Urinary bladder (tissue), 4 donors: Measurements from ENCODE around the gene NPY4R2. TPM values are rescaled to one million over a fixed set of nuclear protein-coding genes. Genes with fewer than 3 reads are reported as not detected.
"Not testable (repeated sequence)": the region's sequence is repeated elsewhere in the genome, so short reads cannot be mapped to it uniquely, and the experiment has no call there.

ENCODE experiments used
- DNase-seq: peaks from one replicate; pipeline ENCODE4 v3.0.0-alpha.2; 2015; ENCODE audit errors: extremely low spot score
- H3K27ac ChIP-seq: one replicate; pipeline ENCODE4 v1.5.1; 2013; ENCODE audit warnings: low read depth, mild to moderate bottlenecking, moderate library complexity
- H3K36me3 ChIP-seq: one replicate; pipeline ENCODE4 v1.6.1; 2013; ENCODE audit warnings: mild to moderate bottlenecking, moderate library complexity; ENCODE audit not compliant: insufficient read depth
- H3K4me1 ChIP-seq: one replicate; pipeline ENCODE4 v1.6.1; 2013; ENCODE audit warnings: mild to moderate bottlenecking, moderate library complexity; ENCODE audit not compliant: insufficient read depth
- H3K4me3 ChIP-seq: one replicate; pipeline ENCODE4 v1.5.1; 2013; ENCODE audit warnings: low read depth, low read length
- WGBS: extraction: QIAGEN DNeasy Blood & Tissue Kit; methylation state at CpG from one replicate; pipeline ENCODE4 v1.1.7; 2013; 5-methylcytosine and 5-hydroxymethylcytosine counted together
- polyA plus RNA-seq: library from polyadenylated mRNA; stranded (reverse); fragments of 200-250 nt; gene quantifications from one replicate; pipeline ENCODE4 v1.2.3, GENCODE V29; 2013
- total RNA-seq: library from RNA; depleted of rRNA; stranded (reverse); fragments of >200 nt; gene quantifications from one replicate; pipeline ENCODE4 v1.2.3, GENCODE V29; 2014
- donor health status: healthy with polysubstance abuse.
- donor health status: healthy.

The NPY4R2 gene
- total and polyA plus RNA-seq, 2 donors = 0.16 TPM; not detected in 1

DNA sequence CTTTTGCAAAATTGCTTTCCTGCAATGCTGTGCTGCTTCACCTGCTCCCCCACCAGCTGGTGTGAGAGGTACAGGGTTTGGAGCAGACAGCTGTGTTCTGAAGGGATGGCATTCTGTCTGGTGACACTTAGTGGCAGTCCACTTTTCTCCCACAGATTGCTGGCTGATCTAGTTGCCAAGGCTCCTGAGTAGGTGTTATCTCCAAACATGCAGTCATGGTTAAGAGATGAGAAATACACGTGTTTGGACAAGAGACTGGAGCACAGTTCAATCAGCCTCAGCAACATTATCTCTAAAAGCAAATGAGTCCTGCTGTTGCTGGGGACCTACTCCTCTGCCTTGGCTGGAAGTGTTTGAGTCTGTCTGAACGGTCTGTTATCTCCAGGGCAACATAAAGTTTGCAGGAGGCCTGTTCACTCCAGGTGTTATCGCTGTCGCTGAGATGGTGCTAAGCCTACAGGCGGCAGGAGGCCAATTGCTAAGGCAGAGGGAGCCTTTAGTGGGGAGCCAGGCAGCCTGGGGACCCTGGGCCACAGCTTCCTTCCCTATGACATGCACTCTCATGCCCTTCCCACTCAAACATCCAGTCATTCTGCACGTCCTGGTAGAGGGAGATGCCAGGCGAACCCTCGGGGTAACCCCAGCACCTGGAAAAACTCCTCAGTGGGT lies 24.0 kb downstream of the NPY4R2 start:
- WGBS = 45% methylated on average over 4 of the region's 8 CpGs
- not testable (repeated sequence) for H3K27ac ChIP-seq, H3K4me3 ChIP-seq, H3K4me1 ChIP-seq, H3K36me3 ChIP-seq
- DNase-seq = peak; percentile 37

DNA sequence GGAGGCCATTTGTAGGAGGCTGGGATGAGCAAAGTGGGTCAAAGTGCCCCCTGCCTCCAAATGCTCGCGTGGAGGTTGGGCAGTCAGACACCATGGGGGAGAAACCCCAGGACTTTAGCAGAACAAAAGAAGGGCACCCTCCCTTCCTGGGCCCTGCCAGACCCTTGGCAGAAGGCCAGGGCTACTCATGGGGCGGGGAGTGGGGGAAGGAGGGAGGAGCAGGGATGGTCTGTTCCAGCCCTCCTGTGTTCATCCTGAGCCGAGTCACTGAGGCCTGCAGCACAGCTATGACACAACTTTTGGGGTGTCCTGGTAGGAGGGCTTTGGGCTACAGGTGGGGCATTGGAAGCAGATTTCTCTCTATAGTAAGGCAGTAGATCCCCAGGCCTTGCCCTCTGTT lies 24.9 kb downstream of the NPY4R2 start:
- H3K27ac ChIP-seq, DNase-seq, H3K36me3 ChIP-seq, H3K4me1 ChIP-seq, H3K4me3 ChIP-seq: not testable (repeated sequence)
- WGBS = 43% methylated on average over 1 of the region's 4 CpGs

GRCh38 chr10:47947424-47947823 lies 29.0 kb downstream of the NPY4R2 start:
- not testable (repeated sequence) for H3K27ac ChIP-seq, H3K36me3 ChIP-seq, DNase-seq, H3K4me3 ChIP-seq, H3K4me1 ChIP-seq
- WGBS = 85% methylated on average over 1 of the region's 1 CpG

DNA sequence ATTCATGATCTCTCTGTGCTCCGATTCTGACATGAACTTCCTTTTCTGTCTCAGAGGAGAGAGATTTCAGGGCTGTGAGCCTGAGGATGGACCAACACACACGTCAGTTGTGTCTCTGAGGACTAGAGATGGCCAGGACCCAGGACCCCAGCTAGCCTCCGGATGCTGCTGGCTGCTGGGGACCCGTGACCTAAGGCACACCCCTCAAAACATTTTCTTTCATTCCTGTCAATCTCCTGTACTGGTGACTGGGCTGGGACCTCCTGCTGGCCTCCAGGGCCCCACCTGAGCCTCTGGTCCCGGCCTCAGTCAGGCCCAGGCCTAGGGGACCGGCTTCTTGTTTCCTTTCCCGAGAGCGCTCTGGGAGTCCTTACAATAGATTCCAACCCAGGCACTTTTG lies 38.7 kb downstream of the NPY4R2 start:
- not testable (repeated sequence) for H3K36me3 ChIP-seq, DNase-seq, H3K4me3 ChIP-seq, H3K27ac ChIP-seq, H3K4me1 ChIP-seq
- 86% methylated on average over 8 of the region's 8 CpGs for WGBS

GRCh38 chr10:47959677-47960076 lies 41.2 kb downstream of the NPY4R2 start:
- not testable (repeated sequence) for H3K4me3 ChIP-seq, H3K27ac ChIP-seq, H3K4me1 ChIP-seq, H3K36me3 ChIP-seq, DNase-seq
- WGBS = 88% methylated on average over 4 of the region's 5 CpGs

- not testable (repeated sequence) for H3K4me1 ChIP-seq, DNase-seq, H3K27ac ChIP-seq, H3K36me3 ChIP-seq, H3K4me3 ChIP-seq
- WGBS = no CpG with 5 or more reads among the region's 2 CpGs
These were observed 42.2 kb downstream of the NPY4R2 start for GRCh38 chr10:47960699-47961098.

- not testable (repeated sequence) for DNase-seq, H3K4me3 ChIP-seq, H3K27ac ChIP-seq, H3K4me1 ChIP-seq, H3K36me3 ChIP-seq
- no CpG with 5 or more reads among the region's 5 CpGs for WGBS
These were observed 44.3 kb downstream of the NPY4R2 start for GRCh38 chr10:47962785-47963184.

DNA sequence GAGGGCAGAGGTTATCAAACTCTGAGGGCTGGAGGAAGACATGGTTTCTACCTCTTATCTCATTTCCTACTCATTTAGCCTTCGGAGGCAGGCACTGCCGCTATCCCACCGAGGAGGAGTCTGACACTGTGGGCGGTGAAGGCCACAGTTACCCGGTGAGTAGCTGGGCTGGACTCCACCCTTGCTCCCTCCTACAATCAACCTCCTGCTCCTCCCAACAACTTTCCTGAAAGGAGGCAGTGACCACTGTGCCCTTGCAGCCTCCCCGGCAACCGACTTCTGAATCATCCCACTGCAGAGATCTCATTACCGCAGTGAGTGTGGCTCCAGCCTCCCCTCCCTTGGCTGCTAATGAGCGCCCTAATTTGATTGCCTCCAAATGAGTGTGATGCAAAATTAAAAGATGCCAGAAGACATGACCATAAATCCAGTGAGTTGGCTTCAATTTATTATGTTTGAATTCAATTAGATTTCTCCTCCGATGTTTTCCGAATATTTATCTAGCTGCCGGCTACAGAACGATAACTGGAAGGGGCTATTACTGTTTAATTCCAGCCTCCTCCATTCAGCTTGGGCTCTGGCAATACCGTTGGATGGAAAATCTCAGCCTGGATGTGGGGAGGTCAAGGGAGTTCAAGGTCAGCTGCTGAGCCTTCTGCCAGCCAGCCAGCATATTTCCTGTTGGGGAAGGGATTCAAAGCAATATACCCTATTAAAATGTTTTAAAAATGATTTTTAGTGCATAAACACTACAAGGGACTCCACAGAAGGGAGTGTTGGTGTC lies 46.0 kb downstream of the NPY4R2 start:
- not testable (repeated sequence) for H3K36me3 ChIP-seq, H3K27ac ChIP-seq, DNase-seq, H3K4me1 ChIP-seq, H3K4me3 ChIP-seq
- 23% methylated on average over 5 of the region's 14 CpGs for WGBS

DNA sequence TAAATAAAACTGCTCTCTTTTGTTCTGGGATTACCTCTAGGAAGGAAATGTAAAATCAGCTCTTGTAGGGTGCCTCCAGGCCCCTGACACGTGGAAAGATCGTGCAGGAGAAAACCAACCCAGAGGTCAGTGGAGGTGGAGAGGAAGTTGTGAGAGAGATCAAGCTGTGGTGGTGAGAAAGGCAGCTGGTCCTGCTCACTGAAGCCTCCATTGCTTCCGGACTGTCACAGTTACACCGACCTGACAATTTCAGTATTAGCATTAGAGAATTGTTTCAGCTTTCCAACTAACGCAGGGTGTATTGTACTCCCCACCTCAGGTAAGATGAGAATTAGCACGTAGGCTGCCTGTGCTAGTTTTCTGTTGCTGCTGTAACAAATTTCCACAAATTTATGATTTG lies 50.5 kb downstream of the NPY4R2 start:
- not testable (repeated sequence) for H3K4me3 ChIP-seq, H3K4me1 ChIP-seq, DNase-seq, H3K36me3 ChIP-seq, H3K27ac ChIP-seq
- WGBS = 83% methylated on average over 5 of the region's 6 CpGs

DNA sequence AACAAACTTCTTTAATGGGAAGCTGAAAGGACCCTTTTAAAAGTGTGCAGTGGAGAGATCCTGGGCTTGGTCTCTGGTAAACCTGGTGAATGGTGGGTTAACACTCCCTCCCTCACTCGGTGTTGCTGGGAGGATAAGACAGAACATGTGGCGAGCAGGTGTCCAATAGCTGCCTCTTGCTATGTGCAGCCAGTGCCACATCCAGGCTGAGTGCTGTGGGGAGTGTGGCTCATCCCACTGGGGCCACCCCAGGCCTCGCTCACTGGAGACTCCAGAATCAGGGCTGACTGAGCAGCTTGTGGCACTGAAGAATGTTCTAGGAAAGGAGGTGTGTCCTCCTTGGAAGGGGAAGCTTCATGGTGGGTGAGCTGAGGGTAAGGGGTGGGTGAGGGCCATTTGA lies 51.6 kb downstream of the NPY4R2 start:
- H3K27ac ChIP-seq, H3K4me1 ChIP-seq, DNase-seq, H3K4me3 ChIP-seq, H3K36me3 ChIP-seq: not testable (repeated sequence)
- WGBS = 78% methylated on average over 3 of the region's 3 CpGs

GRCh38 chr10:47971598-47971997 lies 53.1 kb downstream of the NPY4R2 start:
- not testable (repeated sequence) for H3K4me1 ChIP-seq, H3K27ac ChIP-seq, H3K36me3 ChIP-seq, DNase-seq, H3K4me3 ChIP-seq
- WGBS = no CpG with 5 or more reads among the region's 5 CpGs

GRCh38 chr10:47972077-47972476 lies 53.6 kb downstream of the NPY4R2 start:
- not testable (repeated sequence) for DNase-seq, H3K36me3 ChIP-seq, H3K4me3 ChIP-seq, H3K27ac ChIP-seq, H3K4me1 ChIP-seq
- 80% methylated on average over 1 of the region's 2 CpGs for WGBS
